ENCODE data around the gene LEAP2. TPM values are rescaled to one million over a fixed set of nuclear protein-coding genes. Genes with fewer than 3 reads are reported as not detected.

The LEAP2 gene
- total and polyA plus RNA-seq, 2 of the 8 experiments (the other 6 are each of a cell fraction or from before 2014, with no cell fraction given) = 1.8 to 2.9 TPM

GRCh38 chr5:132870801-132871200 is 2.7 kb upstream of the LEAP2 start:
- H2BK15ac ChIP-seq (ENCODE audit: low read length) = no peak overlapping the region
- 76% methylated on average over 2 of the region's 2 CpGs; no CpG with 5 or more reads in 1 of the 2 experiments for WGBS, 2 experiments (ENCODE audit: extremely low coverage in 1 of 2, insufficient coverage in 1 of 2, insufficient read length in 1 of 2, insufficient replicate concordance in 2 of 2, low coverage in 1 of 2, low lambda C conversion rate in 2 of 2, missing lambda C conversion rate in 1 of 2)
- no peak overlapping the region for H2BK12ac ChIP-seq (ENCODE audit: low read depth, low read length)
- no peak overlapping the region for H4K5ac ChIP-seq (ENCODE audit: insufficient read length, low read depth, low read length)
- H3K4me1 ChIP-seq (replicated peaks in 1 of 4; ENCODE audit: control insufficient read depth in 3 of 4, insufficient read depth in 4 of 4, low read length in 3 of 4) = peaks cover 0 to 3% (median 1%) of the 10 kb centered on the region in 4 experiments; a peak in 3 of 7 replicates
- no peak overlapping the region for H2BK120ac ChIP-seq (replicated peaks; ENCODE audit: low read depth, low read length)
- no peak overlapping the region for H2BK5ac ChIP-seq (ENCODE audit: low read depth, low read length)
- POLR2A ChIA-PET (ENCODE audit: partially characterized antibody) = interaction anchor here (0.7 to 2.1 kb wide), 4 partner anchors 39 to 155 kb away, joined by 3 to 6 read pairs (median 4); partner anchors contain the start of genes KIF3A, SHROOM1 and ZCCHC10
- H3K23me2 ChIP-seq (ENCODE audit: low read depth, low read length) = peaks cover 5% of the 10 kb centered on the region; the same call in 1 of the 2 replicates
- peaks cover 3 to 13% of the 10 kb centered on the region in 2 experiments; a peak in 2 of 4 replicates for H3K79me2 ChIP-seq (ENCODE audit: control insufficient read depth in 1 of 2, insufficient read depth in 2 of 2, low read length in 2 of 2)
- H3K36me3 ChIP-seq (ENCODE audit: control insufficient read depth in 2 of 4, insufficient read depth in 4 of 4, low read length in 3 of 4) = peaks cover 6 to 29% (median 14%) of the 10 kb centered on the region in 4 experiments
- no peak overlapping the region for H3K9ac ChIP-seq (replicated peaks in 1 of 4; ENCODE audit: extremely low read depth in 1 of 4, low read depth in 3 of 4, low read length in 3 of 4)
- DNase-seq (ENCODE audit: low read depth in 1 of 2, low spot score in 2 of 2) (no peak), FAIRE-seq (no peak)
- no peak overlapping the region for H3K4ac ChIP-seq (replicated peaks; ENCODE audit: insufficient read length, low read depth, low read length)
- no peak overlapping the region for H2AK5ac ChIP-seq (ENCODE audit: low read depth, low read length)
- H3K27me3 ChIP-seq (replicated peaks in 1 of 4; ENCODE audit: control insufficient read depth in 3 of 4, extremely low read depth in 1 of 4, insufficient read depth in 3 of 4, low read length in 3 of 4) = no peaks in the 10 kb centered on the region
- no peak overlapping the region for H2BK20ac ChIP-seq (ENCODE audit: low read length)
- H3K23ac ChIP-seq (ENCODE audit: insufficient read length) = no peak overlapping the region
- H4K91ac ChIP-seq (replicated peaks; ENCODE audit: insufficient read length, low read length) = no peak overlapping the region
- H4K20me1 ChIP-seq (replicated peaks in 1 of 2; ENCODE audit: control insufficient read depth in 1 of 2, insufficient read depth in 2 of 2, low read length in 2 of 2) = peaks cover 0 to 2% of the 10 kb centered on the region in 2 experiments
- no peak for TF ChIP-seq ATF3 (IDR thresholded peaks at IDR 0.05; ENCODE audit: insufficient read depth, low read depth, low read length)
- no peak for TF ChIP-seq TAF7 (optimal IDR thresholded peaks at IDR 0.05; ENCODE audit: borderline replicate concordance, low read depth, low read length)
- TF ChIP-seq SAP30 (IDR thresholded peaks at IDR 0.05; ENCODE audit: insufficient read depth, insufficient replicate concordance, low read length) = no peak
- H3K27ac ChIP-seq (ENCODE audit: low read depth, low read length) = no peak overlapping the region
- no peak overlapping the region for H4K8ac ChIP-seq (ENCODE audit: extremely low read depth, insufficient read depth, low read length)
- no peak overlapping the region for H3K4me2 ChIP-seq (ENCODE audit: insufficient read depth in 1 of 2, low read depth in 2 of 2, low read length in 2 of 2)
- H3K79me1 ChIP-seq (ENCODE audit: low read depth, low read length) = peaks cover 3% of the 10 kb centered on the region; the same call in 1 of the 2 replicates
- H3K18ac ChIP-seq (ENCODE audit: extremely low read depth, low read length) = no peak overlapping the region
- no peak overlapping the region for H3K4me3 ChIP-seq (ENCODE audit: extremely low read depth in 1 of 4, insufficient read depth in 2 of 4, low read depth in 3 of 4, low read length in 4 of 4)
- no peak overlapping the region for H2AFZ ChIP-seq (ENCODE audit: low read length)
- no peak overlapping the region for H3K56ac ChIP-seq (replicated peaks; ENCODE audit: insufficient read length, low read depth, low read length)
- no peak overlapping the region for H3K14ac ChIP-seq (ENCODE audit: insufficient read length)
- CTCF ChIA-PET (ENCODE audit: partially characterized antibody) = interaction anchor here (1.2 to 32.2 kb wide), 4 partner anchors 12 to 116 kb away, joined by 3 to 465 read pairs (median 6); partner anchors contain the start of gene SHROOM1
- H3K9me3 ChIP-seq (ENCODE audit: insufficient read depth in 2 of 2, low read depth in 1 of 2, low read length in 1 of 2) = no peaks in the 10 kb centered on the region

All from H1 (cell line).